ENCODE results near the gene MYRIP. TPM values are rescaled to one million over a fixed set of nuclear protein-coding genes. Genes with fewer than 3 reads are reported as not detected.

MYRIP gene
- total RNA-seq, 1 experiment from 2014 or later: 0.44 TPM

DNA sequence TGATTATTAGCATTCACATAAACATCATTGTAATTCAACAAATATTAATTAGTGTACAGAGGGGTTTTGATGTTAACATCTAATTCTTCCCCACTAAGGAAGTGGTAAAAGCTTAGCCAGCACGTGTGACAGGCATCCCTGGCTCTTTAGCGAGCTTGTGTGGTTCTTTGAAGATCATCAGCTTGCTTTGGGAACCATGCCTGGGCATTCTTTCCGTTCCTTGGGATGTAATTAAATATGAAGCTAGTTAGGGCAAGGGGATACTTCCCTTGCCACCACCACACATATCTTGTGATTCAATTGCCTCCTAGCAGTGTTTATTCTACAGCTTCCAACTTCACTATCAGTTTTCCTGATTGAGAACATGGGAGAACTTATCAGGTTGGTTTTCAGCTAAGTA is 246.5 kb downstream of the MYRIP start:
- no peak overlapping the region for H3K9ac ChIP-seq (ENCODE audit: low read length)
- no peak for ATAC-seq
- intact Hi-C loops (cut with micrococcal nuclease): no loop called here
- H4K20me1 ChIP-seq (ENCODE audit: insufficient read depth): no peaks in the 10 kb centered on the region
- BruUV-seq (replicated peaks): no TSS peak
- ChIA-PET POLR2A (no interaction called here), RAD21 (ENCODE audit: low non-redundant PET in 1 of 2, low total read pairs in 2 of 2, uncharacterized antibody in 2 of 2, unreplicated experiment in 2 of 2) (no interaction called here), CTCF (no interaction called here)
- H3K4me2 ChIP-seq (ENCODE audit: low read length): no peak overlapping the region
- H3K4me3 ChIP-seq (replicated peaks in 1 of 2; ENCODE audit: low read depth in 1 of 2, low read length in 2 of 2): no peak overlapping the region
- no peak for TF ChIP-seq CBX3 (IDR thresholded peaks at IDR 0.05; ENCODE audit: low read depth)
- TF ChIP-seq CEBPB (IDR thresholded peaks at IDR 0.05; ENCODE audit: low read depth): no peak
- TF ChIP-seq MAX (IDR thresholded peaks at IDR 0.05): no peak
- no peak for TF ChIP-seq YY1 (IDR thresholded peaks at IDR 0.05; ENCODE audit: extremely low read depth, insufficient replicate concordance, low read depth, low read length)
- no peaks in the 10 kb centered on the region for H3K79me2 ChIP-seq (ENCODE audit: insufficient read depth, low read length)
- H2AFZ ChIP-seq (ENCODE audit: low read depth, low read length, poor library complexity, severe bottlenecking): no peak overlapping the region
- DNase-seq (ENCODE audit: low read depth, low spot score): no peak
- H3K36me3 ChIP-seq (ENCODE audit: control insufficient read depth in 1 of 2, insufficient read depth in 2 of 2, low read length in 2 of 2): no peaks in the 10 kb centered on the region
- H3K27ac ChIP-seq (ENCODE audit: low read depth, low read length): no peak overlapping the region
- no peaks in the 10 kb centered on the region for H3K4me1 ChIP-seq (ENCODE audit: control insufficient read depth in 1 of 2, insufficient read depth in 2 of 2, low read length in 2 of 2)
- no peaks in the 10 kb centered on the region for H3K27me3 ChIP-seq (ENCODE audit: insufficient read depth, low read length)
- H3K9me2 ChIP-seq (ENCODE audit: insufficient read depth): no peaks in the 10 kb centered on the region
- H3K9me3 ChIP-seq (ENCODE audit: control insufficient read depth in 1 of 2, insufficient read depth in 1 of 2, low read depth in 1 of 2, low read length in 2 of 2): no peaks in the 10 kb centered on the region

DNA sequence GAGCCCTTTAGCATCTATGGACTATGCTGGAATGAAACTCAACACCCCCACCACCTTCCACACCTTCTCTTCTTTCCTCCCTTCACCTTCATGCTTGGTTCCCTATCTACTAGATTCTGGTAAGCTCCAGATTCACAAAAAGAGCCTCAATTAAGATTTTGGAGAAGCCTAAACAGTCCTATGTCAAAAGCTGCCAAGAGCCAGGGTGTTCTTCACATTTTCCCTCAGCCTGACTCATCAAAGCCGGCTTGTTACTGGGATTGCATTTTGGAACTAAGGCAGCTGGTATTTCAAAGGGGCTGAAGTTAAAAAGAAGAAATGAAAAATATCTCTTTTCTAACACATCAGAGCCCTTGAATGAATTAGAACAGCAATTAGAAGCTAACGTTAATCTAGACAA is 247.7 kb downstream of the MYRIP start:
- H3K27ac ChIP-seq (ENCODE audit: low read depth, low read length): no peak overlapping the region
- H2AFZ ChIP-seq (ENCODE audit: low read depth, low read length, poor library complexity, severe bottlenecking): no peak overlapping the region
- no peaks in the 10 kb centered on the region for H3K27me3 ChIP-seq (ENCODE audit: insufficient read depth, low read length)
- no peaks in the 10 kb centered on the region for H3K9me3 ChIP-seq (ENCODE audit: control insufficient read depth in 1 of 2, insufficient read depth in 1 of 2, low read depth in 1 of 2, low read length in 2 of 2)
- H3K9ac ChIP-seq (ENCODE audit: low read length): no peak overlapping the region
- H3K4me1 ChIP-seq (ENCODE audit: control insufficient read depth in 1 of 2, insufficient read depth in 2 of 2, low read length in 2 of 2): no peaks in the 10 kb centered on the region
- no peaks in the 10 kb centered on the region for H4K20me1 ChIP-seq (ENCODE audit: insufficient read depth)
- no TSS peak for BruUV-seq (replicated peaks)
- ChIA-PET RAD21 (ENCODE audit: low non-redundant PET in 1 of 2, low total read pairs in 2 of 2, uncharacterized antibody in 2 of 2, unreplicated experiment in 2 of 2) (no interaction called here), CTCF (no interaction called here), POLR2A (no interaction called here)
- H3K4me2 ChIP-seq (ENCODE audit: low read length): no peak overlapping the region
- H3K4me3 ChIP-seq (replicated peaks in 1 of 2; ENCODE audit: low read depth in 1 of 2, low read length in 2 of 2): no peak overlapping the region
- H3K36me3 ChIP-seq (ENCODE audit: control insufficient read depth in 1 of 2, insufficient read depth in 2 of 2, low read length in 2 of 2): no peaks in the 10 kb centered on the region
- DNase-seq (ENCODE audit: low read depth, low spot score) (no peak), ATAC-seq (no peak)
- no peaks in the 10 kb centered on the region for H3K9me2 ChIP-seq (ENCODE audit: insufficient read depth)
- H3K79me2 ChIP-seq (ENCODE audit: insufficient read depth, low read length): no peaks in the 10 kb centered on the region
- intact Hi-C loops (cut with micrococcal nuclease): no loop called here
- no peak for TF ChIP-seq EGR1 (IDR thresholded peaks at IDR 0.05; ENCODE audit: low read depth)

All from HCT116 (cell line).